IMR-90 (cell line): ENCODE results near the gene TSC2. TPM values are rescaled to one million over a fixed set of nuclear protein-coding genes. Genes with fewer than 3 reads are reported as not detected.

Experiments used
- ATAC-seq: fragments of 200-7000 bp; cut with Tn5 transposase; 2 replicates; pipeline ENCODE4 v1.9.1; 2020; ENCODE audit warnings: low read depth, mild to moderate bottlenecking, moderate library complexity
- BruUV-seq: library from RNA; stranded (reverse); fragments of 400-500 nt; replicated peaks from 2 replicates; lab custom pipeline; 2021; lab: Mats Ljungman, UMichigan
- CTCF ChIA-PET: fragments of 300-600 bp; formaldehyde crosslinking; extraction: SDS; loops from one replicate; lab custom pipeline; 2021; ENCODE audit warnings: antibody characterized with exemption; lab: Yijun Ruan, JAX
- POLR2A ChIA-PET: fragments of 300-600 bp; sonication (Branson Sonifier 250); formaldehyde crosslinking; loops from one replicate; lab custom pipeline; 2022; ENCODE audit warnings: antibody characterized with exemption; ENCODE audit not compliant: unreplicated experiment; lab: Charles Lee
- DNase-seq: peaks from one replicate; pipeline ENCODE4 v3.0.0; 2013
- H2AFZ ChIP-seq: replicated peaks from 2 replicates; pipeline ENCODE3; 2013; ENCODE audit warnings: low read length, mild to moderate bottlenecking; ENCODE audit not compliant: poor library complexity
- H2AK5ac ChIP-seq: 2 replicates; pipeline ENCODE4 v1.6.1; 2013; ENCODE audit warnings: low read depth, low read length, inconsistent platforms
- H2AK9ac ChIP-seq: replicated peaks from 2 replicates; pipeline ENCODE3; 2013; ENCODE audit warnings: mild to moderate bottlenecking, low read depth, low read length, moderate library complexity; ENCODE audit not compliant: poor library complexity
- H2BK120ac ChIP-seq: 2 replicates; pipeline ENCODE4 v1.6.1; 2013; ENCODE audit warnings: low read depth, low read length, inconsistent platforms
- H2BK15ac ChIP-seq: 3 replicates; pipeline ENCODE4 v1.6.1; 2013; ENCODE audit warnings: low read depth, low read length, inconsistent platforms
- H2BK20ac ChIP-seq: 2 replicates; pipeline ENCODE4 v1.6.1; 2013; ENCODE audit warnings: low read depth, mild to moderate bottlenecking, inconsistent platforms, low read length, moderate library complexity
- H2BK5ac ChIP-seq: 2 replicates; pipeline ENCODE4 v1.6.1; 2013; ENCODE audit warnings: mild to moderate bottlenecking, low read depth, low read length, inconsistent platforms; ENCODE audit not compliant: poor library complexity, severe bottlenecking
- H3K14ac ChIP-seq: replicated peaks from 2 replicates; pipeline ENCODE4 v1.6.1; 2013; ENCODE audit warnings: low read depth, low read length, inconsistent platforms
- H3K18ac ChIP-seq: 2 replicates; pipeline ENCODE4 v1.6.1; 2013; ENCODE audit warnings: low read depth, low read length, control low read depth
- H3K23ac ChIP-seq: 2 replicates; pipeline ENCODE4 v1.6.1; 2013; ENCODE audit warnings: low read depth, low read length, inconsistent platforms
- H3K27ac ChIP-seq: 2 replicates; pipeline ENCODE4 v1.5.1; 2013; ENCODE audit warnings: mild to moderate bottlenecking, control low read depth, low read length; ENCODE audit not compliant: insufficient read depth
- H3K27me3 ChIP-seq: 2 replicates; pipeline ENCODE4 v1.6.1; 2013; ENCODE audit warnings: low read length; ENCODE audit not compliant: control insufficient read depth, insufficient read depth
- H3K36me3 ChIP-seq: 2 replicates; pipeline ENCODE4 v1.6.1; 2013; ENCODE audit warnings: low read length, mixed read lengths; ENCODE audit not compliant: control insufficient read depth, insufficient read depth
- H3K4ac ChIP-seq: 2 replicates; pipeline ENCODE4 v1.6.1; 2013; ENCODE audit warnings: low read depth, low read length, inconsistent platforms
- H3K4me1 ChIP-seq: 2 replicates; pipeline ENCODE4 v1.6.1; 2013; ENCODE audit warnings: low read length, mixed read lengths; ENCODE audit not compliant: control insufficient read depth, insufficient read depth
- H3K4me2 ChIP-seq: 2 replicates; pipeline ENCODE4 v1.6.1; 2013; ENCODE audit warnings: low read depth, mild to moderate bottlenecking, control low read depth, low read length, moderate library complexity
- H3K4me3 ChIP-seq: 2 replicates; pipeline ENCODE4 v1.5.1; 2013; ENCODE audit warnings: low read depth, mild to moderate bottlenecking, control low read depth, low read length, moderate library complexity; ENCODE audit not compliant: insufficient read depth
- H3K56ac ChIP-seq: 2 replicates; pipeline ENCODE4 v1.6.1; 2013; ENCODE audit warnings: low read length, inconsistent platforms; ENCODE audit not compliant: insufficient read depth; ENCODE audit errors: extremely low read depth
- H3K79me1 ChIP-seq, 2 experiments: 2 replicates each; pipeline ENCODE4 v1.6.1; 2013; ENCODE audit warnings: low read length in 2 of 2, inconsistent platforms in 1 of 2, low read depth in 1 of 2
- H3K9ac ChIP-seq: 2 replicates; pipeline ENCODE4 v1.6.1; 2013; ENCODE audit warnings: low read depth, low read length, control low read depth
- H3K9me1 ChIP-seq: 2 replicates; pipeline ENCODE4 v1.6.1; 2013; ENCODE audit warnings: low read length, inconsistent platforms; ENCODE audit not compliant: insufficient read depth
- H3K9me3 ChIP-seq: 2 replicates; pipeline ENCODE4 v1.6.1; 2013; ENCODE audit warnings: low read length; ENCODE audit not compliant: control insufficient read depth, insufficient read depth
- H4K20me1 ChIP-seq: 2 replicates; pipeline ENCODE4 v1.6.1; 2013; ENCODE audit warnings: low read length, inconsistent platforms; ENCODE audit not compliant: insufficient read depth
- H4K5ac ChIP-seq: 2 replicates; pipeline ENCODE4 v1.6.1; 2013; ENCODE audit warnings: mild to moderate bottlenecking, low read depth, low read length, control low read depth
- H4K8ac ChIP-seq, 2 experiments: 2 replicates each; pipeline ENCODE4 v1.6.1; 2013; ENCODE audit warnings: low read depth in 2 of 2, low read length in 2 of 2, control low read depth in 1 of 2, inconsistent platforms in 1 of 2
- H4K91ac ChIP-seq: 2 replicates; pipeline ENCODE4 v1.6.1; 2013; ENCODE audit warnings: low read depth, low read length, inconsistent platforms; ENCODE audit not compliant: insufficient read depth
- BHLHE40 ChIP-seq: fragments of 150-350 bp; IDR thresholded peaks from 2 replicates; pipeline ENCODE4 v1.6.1; 2016; ENCODE audit warnings: mild to moderate bottlenecking, low read depth, low read length
- MAFK ChIP-seq: IDR thresholded peaks from 2 replicates; pipeline ENCODE4 v1.6.1; 2012; ENCODE audit warnings: low read depth, low read length, improper control_type of control experiment
- WGBS, 2 experiments: methylation state at CpG; one replicate each; pipeline versions ENCODE4 v1.1.5 to v1.1.7; 2013; ENCODE audit warnings: missing lambda C conversion rate in 2 of 2; ENCODE audit not compliant: insufficient read length in 1 of 2; ENCODE audit errors: extremely low coverage in 2 of 2; 5-methylcytosine and 5-hydroxymethylcytosine counted together
- dilution Hi-C: fragments of 300-500 bp; cut with HindIII; formaldehyde crosslinking; loops from one replicate; pipeline ENCODE4 v1.14.3; 2018; ENCODE audit warnings: low sequenced_read_pairs; ENCODE audit not compliant: unreplicated experiment
- in situ Hi-C: fragments of 300-500 bp; cut with MboI; formaldehyde crosslinking; loops from 3 replicates; pipeline ENCODE4 v1.14.3; 2019; ENCODE audit warnings: low sequenced_read_pairs, inconsistent platforms, mixed read lengths
- intact Hi-C: fragments of 100-400 bp; cut with micrococcal nuclease; formaldehyde crosslinking; loops from 2 replicates; pipeline ENCODE4 v1.10.0; 2022
- polyA plus RNA-seq, 3 experiments: library from polyadenylated mRNA; depleted of rRNA; stranded (reverse); fragments of >200 nt; gene quantifications; 2 replicates each; pipeline ENCODE4 v1.2.3, GENCODE V29; 2012; ENCODE audit warnings: low replicate concordance in 1 of 3
- total RNA-seq: library from RNA; depleted of rRNA; stranded (reverse); fragments of >200 nt; gene quantifications from 2 replicates; pipeline ENCODE4 v1.2.3, GENCODE V29; 2012

Gene TSC2
- total and polyA plus RNA-seq, 2 of the 4 experiments (the other 2 are of a cell fraction): 31.4 to 88.6 TPM

- Histone ChIP-seq H3K9me3 (no peaks in the 10 kb centered on the region), H2BK15ac (no peak overlapping the region), H3K4me1 (no peaks in the 10 kb centered on the region), H3K36me3 (peaks cover 67% of the 10 kb centered on the region), H2BK20ac (no peak overlapping the region), H3K23ac (no peak overlapping the region), H4K20me1 (peaks cover 14% of the 10 kb centered on the region), H4K91ac (no peak overlapping the region), H2BK120ac (no peak overlapping the region), H2AK9ac (no peak overlapping the region), H4K8ac (no peak overlapping the region), H3K18ac (no peak overlapping the region), H3K27me3 (no peaks in the 10 kb centered on the region), H3K79me1 (peaks cover 11 to 29% of the 10 kb centered on the region in 2 experiments), H3K4ac (no peak overlapping the region), H3K9me1 (0 out of 2 replicates have a peak, but pooled peaks cover 2% of the 10 kb centered on the region), H2BK5ac (no peak overlapping the region), H3K27ac (no peak overlapping the region), H3K4me2 (no peak overlapping the region), H2AFZ (no peak overlapping the region), H3K9ac (no peak overlapping the region), H3K4me3 (no peak overlapping the region), H3K56ac (no peak overlapping the region), H4K5ac (no peak overlapping the region), H3K14ac (no peak overlapping the region), H2AK5ac (no peak overlapping the region)
- dilution Hi-C loops (no loop called here), intact Hi-C loops (no loop called here), in situ Hi-C loops (no loop called here)
- no TSS peak for BruUV-seq
- ChIA-PET CTCF (no interaction called here), POLR2A (no interaction called here)
- TF ChIP-seq MAFK (no peak), BHLHE40 (no peak)
- 100% methylated on average over 1 of the region's 23 CpGs; no CpG with 5 or more reads in 1 of the 2 experiments for WGBS, 2 experiments
- ATAC-seq: no peak
- no peak for DNase-seq
Observed at GRCh38 chr16:2095918-2096582, 48.3 kb downstream of the TSC2 start.
